Measurements from ENCODE around the gene LASP1.
"Not testable (repeated sequence)": the region's sequence is repeated elsewhere in the genome, so short reads cannot be mapped to it uniquely, and the experiment has no call there.

LASP1 gene

DNA sequence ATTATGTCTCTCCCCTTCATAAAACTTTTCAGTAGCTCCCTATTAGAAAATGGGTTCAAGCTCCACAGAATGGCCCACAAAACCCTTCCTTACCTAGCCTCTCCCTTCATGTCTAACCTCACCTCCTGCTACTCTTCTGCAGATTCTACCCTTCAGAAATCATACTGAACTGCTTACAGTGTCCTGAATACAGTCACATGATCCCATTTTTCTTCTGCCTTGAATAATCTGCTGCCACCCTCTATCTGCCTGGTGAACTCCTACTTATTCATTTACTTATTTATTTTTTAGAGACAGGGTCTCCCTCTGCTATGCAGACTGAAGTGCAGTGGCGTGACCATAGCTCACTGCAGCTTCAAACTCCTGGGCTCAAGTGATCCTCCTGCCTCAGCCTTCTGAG, 70.5 kb downstream of the LASP1 start:
- no peak for DNase-seq

- DNase-seq, result no peak
Observed at GRCh38 chr17:38942696-38943334, 73.0 kb downstream of the LASP1 start.

DNA sequence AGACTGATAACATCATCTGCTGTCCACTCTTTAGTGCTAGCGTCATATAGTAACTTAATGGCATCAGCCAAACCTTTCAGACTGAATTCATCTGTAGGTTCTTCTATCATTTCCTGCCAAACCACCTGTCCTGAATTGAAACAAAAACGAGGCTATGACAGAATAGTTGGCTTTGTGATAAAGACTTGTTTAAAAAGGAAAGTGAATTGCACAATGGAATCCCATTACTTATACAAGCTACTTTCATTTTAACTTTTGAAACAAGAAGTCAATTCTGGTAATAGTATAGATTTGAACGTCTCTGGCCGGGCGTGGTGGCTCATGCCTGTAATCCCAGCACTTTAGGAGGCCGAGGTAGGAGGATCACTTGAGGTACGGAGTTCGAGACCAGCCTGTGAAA, 73.7 kb downstream of the LASP1 start:
- DNase-seq, result no peak

- DNase-seq, result no peak
Observed at GRCh38 chr17:38947189-38947588, 77.3 kb downstream of the LASP1 start.

DNA sequence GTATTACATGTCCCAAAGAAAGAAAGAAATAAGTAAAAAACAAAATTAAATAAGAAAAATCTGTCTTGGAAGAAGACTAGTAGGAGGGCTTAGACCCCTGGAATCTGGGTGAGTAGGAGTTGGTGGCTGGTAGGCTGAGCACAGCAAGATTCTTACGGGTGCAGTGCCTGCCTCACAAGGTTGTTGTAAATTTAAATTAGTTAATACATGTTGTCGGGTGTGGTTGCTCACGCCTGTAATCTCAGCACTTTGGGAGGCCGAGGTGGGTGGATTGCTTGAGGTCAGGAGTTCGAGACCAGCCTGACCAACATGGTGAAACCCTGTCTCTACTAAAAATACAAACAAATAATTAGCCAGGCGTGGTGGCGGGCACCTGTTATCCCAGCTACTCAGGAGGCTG, 83.9 kb downstream of the LASP1 start:
- not testable (repeated sequence) for DNase-seq

- peak; percentile 78 for DNase-seq
Observed at GRCh38 chr17:38958326-38958725, 88.5 kb downstream of the LASP1 start.

- peak; percentile 87 for DNase-seq
Observed at GRCh38 chr17:38958756-38959155, 88.9 kb downstream of the LASP1 start.

DNA sequence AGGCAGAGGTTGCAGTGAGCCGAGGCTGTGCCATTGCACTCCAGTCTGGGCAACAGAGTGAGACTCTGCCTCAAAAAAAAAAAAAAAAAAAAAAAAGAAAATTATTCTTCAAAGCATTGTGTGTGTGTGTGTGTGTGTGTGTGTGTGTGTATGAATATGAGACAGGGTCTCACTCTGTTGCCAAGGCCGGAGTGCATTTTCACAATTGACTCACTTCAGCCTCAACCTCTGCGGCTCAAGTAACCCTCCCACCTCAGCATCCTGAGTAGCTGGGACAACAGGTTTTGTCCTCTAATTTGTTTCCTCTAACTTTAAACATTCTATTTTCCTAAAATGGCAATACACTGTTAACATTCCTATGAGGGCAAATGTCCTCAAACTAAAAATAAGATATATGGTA, 89.7 kb downstream of the LASP1 start:
- no peak for DNase-seq

DNA sequence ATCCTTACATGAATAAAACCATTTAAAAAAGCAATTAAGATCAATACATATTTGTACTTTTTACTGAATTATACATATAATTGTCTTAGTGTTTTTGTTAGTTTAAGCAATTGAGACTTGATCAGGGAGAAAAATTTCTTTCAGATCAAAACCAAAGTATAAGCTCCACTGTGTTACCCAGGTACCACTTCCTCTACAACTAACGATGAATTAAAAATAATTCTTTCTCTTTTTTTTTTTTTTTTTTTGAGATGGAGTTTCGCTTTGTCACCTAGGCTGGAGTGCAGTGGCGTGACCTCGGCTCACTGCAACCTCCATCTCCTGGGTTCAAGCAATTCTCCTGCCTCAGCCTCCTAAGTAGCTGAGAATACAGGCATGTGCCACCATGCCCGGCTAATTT, 90.5 kb downstream of the LASP1 start:
- no peak for DNase-seq

DNA sequence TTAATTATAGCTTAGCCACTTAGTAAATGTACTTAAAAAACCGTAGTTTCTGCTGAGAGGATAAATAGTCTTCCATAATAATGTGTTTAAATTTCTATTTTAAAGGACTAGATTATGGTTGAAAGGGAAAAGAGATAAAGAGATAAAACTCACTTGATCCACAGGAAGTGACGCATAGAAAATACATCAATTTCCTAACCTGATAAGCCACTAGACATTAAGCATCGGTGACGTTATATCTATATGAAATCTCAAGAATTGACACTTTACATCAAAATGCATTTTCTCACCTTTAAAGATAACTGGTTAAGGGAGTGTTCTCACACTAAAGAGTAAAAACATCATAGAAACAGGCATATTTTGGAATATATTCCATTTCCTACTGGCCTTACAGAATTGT, 91.6 kb downstream of the LASP1 start:
- no peak for DNase-seq

DNA sequence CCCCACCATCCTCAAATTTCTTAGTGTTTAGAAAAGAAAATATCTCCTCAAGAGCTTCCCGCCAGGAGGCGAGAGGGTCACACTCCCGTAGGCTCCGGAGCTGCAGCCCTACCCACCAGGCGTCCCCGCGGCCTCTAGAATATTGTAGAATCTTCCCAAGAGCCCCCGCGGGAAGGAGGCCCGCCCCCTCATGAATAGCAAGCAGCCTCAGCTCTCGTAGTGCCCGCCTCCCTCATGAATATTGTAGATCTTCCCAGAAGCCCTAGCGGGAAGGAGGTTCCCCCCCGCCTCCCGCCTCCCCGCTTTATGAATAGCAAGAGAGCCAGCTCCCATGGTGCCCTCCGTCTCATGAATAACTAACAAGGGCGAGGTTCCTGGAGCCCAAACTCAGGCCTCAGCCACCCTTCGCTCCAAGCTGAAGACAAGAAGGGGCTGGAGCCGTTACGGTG, 97.5 kb downstream of the LASP1 start, which contains the start of gene FBXO47:
FBXO47 (minus strand) TSS at position 114 of the 449 bp plus-strand sequence. CDS start 4,378 bp downstream, outside the sequence.
- peak; percentile 84 for DNase-seq

- no peak for DNase-seq
Observed at GRCh38 chr17:38969281-38969680, 99.4 kb downstream of the LASP1 start.

GRCh38 chr17:38970128-38970527, 100.3 kb downstream of the LASP1 start:
- no peak for DNase-seq

DNA sequence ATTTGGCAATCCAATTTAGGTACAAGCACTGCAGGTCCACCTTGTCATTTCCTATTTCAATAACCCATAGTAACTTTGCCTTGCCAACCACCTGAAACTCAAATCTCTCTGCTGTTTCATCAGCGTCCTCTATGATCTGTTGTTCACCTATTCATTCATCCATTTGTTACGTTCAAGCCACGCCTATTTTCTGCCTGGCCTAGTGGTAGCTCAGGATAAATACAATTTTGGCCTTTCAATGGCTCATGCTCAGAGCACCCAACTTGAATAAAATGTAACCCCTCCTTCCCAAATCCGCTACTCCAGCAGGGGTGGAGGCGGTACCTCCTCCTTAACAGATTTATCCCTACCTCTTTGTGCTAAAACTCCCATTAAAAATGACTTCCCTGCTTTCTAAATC, 100.9 kb downstream of the LASP1 start:
- no peak for DNase-seq

All from fibroblast of skin of right quadriceps (primary cell).